HuH-7 (cell line): ENCODE measurements around the gene CMC1.
"Not testable (repeated sequence)": the region's sequence is repeated elsewhere in the genome, so short reads cannot be mapped to it uniquely, and the experiment has no call there.

Experiments
- DNase-seq: peaks from one replicate; pipeline ENCODE4 v3.0.0; 2011; ENCODE audit warnings: low spot score

Gene CMC1

GRCh38 chr3:28244491-28244890 is 3.1 kb downstream of the CMC1 start:
- DNase-seq, result no peak

- no peak for DNase-seq
Observed at GRCh38 chr3:28247286-28247685, 5.9 kb downstream of the CMC1 start.

- DNase-seq, result no peak
Observed at GRCh38 chr3:28250999-28251398, 9.6 kb downstream of the CMC1 start.

GRCh38 chr3:28252001-28252431 is 10.6 kb downstream of the CMC1 start:
- DNase-seq, result no peak

- DNase-seq, result no peak
Observed at GRCh38 chr3:28253040-28253715, 11.8 kb downstream of the CMC1 start.

- DNase-seq, result no peak
Observed at GRCh38 chr3:28262001-28262400, 20.6 kb downstream of the CMC1 start.

- DNase-seq, result no peak
Observed at GRCh38 chr3:28265641-28266040, 24.2 kb downstream of the CMC1 start.

- DNase-seq, result no peak
Observed at GRCh38 chr3:28267984-28268849, 26.8 kb downstream of the CMC1 start.

- DNase-seq, result no peak
Observed at GRCh38 chr3:28268989-28269388, 27.6 kb downstream of the CMC1 start.

- DNase-seq, result not testable (repeated sequence)
Observed at GRCh38 chr3:28269884-28270283, 28.5 kb downstream of the CMC1 start.

- DNase-seq, result no peak
Observed at GRCh38 chr3:28273837-28274236, 32.4 kb downstream of the CMC1 start.

- no peak for DNase-seq
Observed at GRCh38 chr3:28278918-28279317, 37.5 kb downstream of the CMC1 start.

- DNase-seq, result no peak
Observed at GRCh38 chr3:28279770-28280169, 38.4 kb downstream of the CMC1 start.

- no peak for DNase-seq
Observed at GRCh38 chr3:28280781-28281180, 39.4 kb downstream of the CMC1 start.

- DNase-seq, result peak; percentile 22
Observed at GRCh38 chr3:28286595-28286994, 45.2 kb downstream of the CMC1 start.

GRCh38 chr3:28287046-28287445 is 45.6 kb downstream of the CMC1 start:
- no peak for DNase-seq

GRCh38 chr3:28290863-28291300 is 49.5 kb downstream of the CMC1 start:
- no peak for DNase-seq

- DNase-seq, result no peak
Observed at GRCh38 chr3:28291577-28291976, 50.2 kb downstream of the CMC1 start.

GRCh38 chr3:28292622-28293021 is 51.2 kb downstream of the CMC1 start:
- DNase-seq, result no peak

- no peak for DNase-seq
Observed at GRCh38 chr3:28294667-28295413, 53.4 kb downstream of the CMC1 start.

GRCh38 chr3:28295898-28296490 is 54.6 kb downstream of the CMC1 start:
- no peak for DNase-seq

GRCh38 chr3:28299705-28300104 is 58.3 kb downstream of the CMC1 start:
- no peak for DNase-seq
